ENCODE results near the gene FRRS1L.

The FRRS1L gene

GRCh38 chr9:109100543-109101201, 66.4 kb downstream of the FRRS1L start:
- no peak for DNase-seq

GRCh38 chr9:109098960-109099308, 68.1 kb downstream of the FRRS1L start:
- DNase-seq, result no peak

- peak; percentile 74 for DNase-seq
These were observed 68.7 kb downstream of the FRRS1L start for GRCh38 chr9:109098171-109098959.

GRCh38 chr9:109097146-109097545, 69.9 kb downstream of the FRRS1L start:
- no peak for DNase-seq

GRCh38 chr9:109095321-109095720, 71.7 kb downstream of the FRRS1L start:
- DNase-seq, result no peak

- no peak for DNase-seq
These were observed 72.8 kb downstream of the FRRS1L start for GRCh38 chr9:109094268-109094667.

- no peak for DNase-seq
These were observed 74.5 kb downstream of the FRRS1L start for GRCh38 chr9:109092587-109092986.

- DNase-seq, result no peak
These were observed 74.9 kb downstream of the FRRS1L start for GRCh38 chr9:109092051-109092580.

- no peak for DNase-seq
These were observed 78.8 kb downstream of the FRRS1L start for GRCh38 chr9:109088221-109088620.

- DNase-seq, result no peak
These were observed 79.3 kb downstream of the FRRS1L start for GRCh38 chr9:109087795-109088194.

GRCh38 chr9:109086221-109086620, 80.8 kb downstream of the FRRS1L start:
- no peak for DNase-seq

GRCh38 chr9:109085510-109085909, 81.5 kb downstream of the FRRS1L start:
- no peak for DNase-seq

- no peak for DNase-seq
These were observed 83.1 kb downstream of the FRRS1L start for GRCh38 chr9:109083813-109084405.

GRCh38 chr9:109083141-109083540, 83.9 kb downstream of the FRRS1L start:
- no peak for DNase-seq

GRCh38 chr9:109082091-109082620, 84.9 kb downstream of the FRRS1L start:
- no peak for DNase-seq
